Myocyte (in vitro differentiated cells): ENCODE data around the gene SELPLG. TPM values are rescaled to one million over a fixed set of nuclear protein-coding genes. Genes with fewer than 3 reads are reported as not detected.
A peak's percentile ranks its signal among the peaks of the same experiment; 100 is the strongest.

ENCODE experiments used
- DNase-seq: peaks from one replicate; pipeline ENCODE4 v3.0.0-alpha.2; 2012; ENCODE audit warnings: low read depth
- total RNA-seq: library from RNA; depleted of rRNA; stranded (reverse); fragments of >200 nt; gene quantifications from 2 replicates; pipeline ENCODE4 v1.2.3, GENCODE V29; 2014

Gene SELPLG
- total RNA-seq, 1 donor from 2014 or later = 2.4 TPM

- no peak for DNase-seq
These were observed 5.5 kb upstream of the SELPLG start for GRCh38 chr12:108638997-108639822.

- DNase-seq = no peak
These were observed 4.6 kb upstream of the SELPLG start for GRCh38 chr12:108638141-108638827.

GRCh38 chr12:108637222-108637971 is 3.7 kb upstream of the SELPLG start:
- no peak for DNase-seq

GRCh38 chr12:108635997-108636808 is 2.5 kb upstream of the SELPLG start:
- DNase-seq = no peak

GRCh38 chr12:108635201-108635996 is 1.7 kb upstream of the SELPLG start:
- peak; percentile 48 for DNase-seq

- peak; percentile 99 for DNase-seq
These were observed 652 bp upstream of the SELPLG start for GRCh38 chr12:108634341-108634751.

- DNase-seq = no peak
These were observed 587 bp downstream of the SELPLG start for GRCh38 chr12:108633081-108633533.

GRCh38 chr12:108631261-108631660 is 2.4 kb downstream of the SELPLG start:
- peak; percentile 14 for DNase-seq

GRCh38 chr12:108630481-108631207 is 3.0 kb downstream of the SELPLG start:
- DNase-seq = peak; percentile 93

GRCh38 chr12:108629824-108630476 is 3.7 kb downstream of the SELPLG start:
- peak; percentile 75 for DNase-seq

- DNase-seq = no peak
These were observed 4.5 kb downstream of the SELPLG start for GRCh38 chr12:108629151-108629550.

GRCh38 chr12:108627134-108627920 is 6.4 kb downstream of the SELPLG start:
- DNase-seq = no peak

GRCh38 chr12:108625228-108625627 is 8.5 kb downstream of the SELPLG start:
- no peak for DNase-seq

- no peak for DNase-seq
These were observed 10.1 kb downstream of the SELPLG start for GRCh38 chr12:108623577-108623976.

GRCh38 chr12:108622921-108623514 is 10.7 kb downstream of the SELPLG start:
- no peak for DNase-seq

GRCh38 chr12:108622421-108622820 is 11.3 kb downstream of the SELPLG start:
- DNase-seq = peak; percentile 18

- DNase-seq = no peak
These were observed 12.5 kb downstream of the SELPLG start for GRCh38 chr12:108621161-108621560.
